ENCODE measurements around the gene ACP1.
A peak's percentile ranks its signal among the peaks of the same experiment; 100 is the strongest.

Gene ACP1

GRCh38 chr2:264493-265468 lies at the start of gene ACP1:
Gene ACP1 (plus strand): TSS chr2:264947. CDS start chr2:264965, 18 bp downstream.
- peak; percentile 97 for DNase-seq (ENCODE audit: low spot score)

GRCh38 chr2:216068-216467 lies 48.7 kb upstream of the ACP1 start:
- no peak for DNase-seq (ENCODE audit: low spot score)

- DNase-seq (ENCODE audit: low spot score): no peak
Observed at GRCh38 chr2:223451-223850, 41.3 kb upstream of the ACP1 start.

GRCh38 chr2:223971-224760 lies 40.6 kb upstream of the ACP1 start:
- no peak for DNase-seq (ENCODE audit: low spot score)

- no peak for DNase-seq (ENCODE audit: low spot score)
Observed at GRCh38 chr2:228115-228514, 36.6 kb upstream of the ACP1 start.

DNA sequence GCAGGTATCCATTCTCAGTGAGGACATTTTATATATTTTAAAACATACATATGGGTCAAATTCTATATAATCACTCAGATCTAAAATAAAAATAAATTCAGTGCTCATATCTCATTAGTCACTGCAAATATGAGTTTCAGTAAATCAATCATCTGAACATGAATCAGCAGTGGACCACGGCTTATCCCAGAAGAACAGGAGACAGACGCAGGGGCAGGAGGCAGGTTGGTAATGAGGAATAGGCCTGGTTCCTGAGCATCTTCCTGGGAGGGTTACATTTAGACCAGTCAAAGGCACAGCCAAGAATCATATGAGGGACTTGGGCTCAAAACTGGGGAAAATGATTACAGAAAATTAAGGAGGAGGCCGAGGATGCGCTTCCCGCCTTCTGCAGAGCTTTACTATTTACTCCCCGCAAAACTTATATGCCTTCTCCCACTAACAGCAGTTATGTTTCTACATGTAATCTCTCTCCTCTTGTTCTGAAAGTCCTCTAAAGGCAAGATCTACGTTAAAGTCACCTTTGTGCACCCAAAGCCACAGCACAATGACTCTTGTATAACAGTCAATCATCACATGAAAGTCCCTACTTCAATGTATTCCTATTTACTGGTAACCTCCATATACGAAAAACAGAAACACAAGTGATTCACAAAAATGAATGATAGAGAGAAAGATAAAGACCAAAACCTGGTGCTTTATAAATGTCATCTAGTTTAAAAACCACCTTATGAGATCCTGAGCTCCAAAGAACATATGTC lies 36.0 kb upstream of the ACP1 start:
- DNase-seq (ENCODE audit: low spot score): no peak

GRCh38 chr2:231521-232185 lies 33.1 kb upstream of the ACP1 start:
- DNase-seq (ENCODE audit: low spot score): peak; percentile 80

GRCh38 chr2:233030-233429 lies 31.7 kb upstream of the ACP1 start:
- DNase-seq (ENCODE audit: low spot score): no peak

GRCh38 chr2:234421-234820 lies 30.3 kb upstream of the ACP1 start:
- no peak for DNase-seq (ENCODE audit: low spot score)

DNA sequence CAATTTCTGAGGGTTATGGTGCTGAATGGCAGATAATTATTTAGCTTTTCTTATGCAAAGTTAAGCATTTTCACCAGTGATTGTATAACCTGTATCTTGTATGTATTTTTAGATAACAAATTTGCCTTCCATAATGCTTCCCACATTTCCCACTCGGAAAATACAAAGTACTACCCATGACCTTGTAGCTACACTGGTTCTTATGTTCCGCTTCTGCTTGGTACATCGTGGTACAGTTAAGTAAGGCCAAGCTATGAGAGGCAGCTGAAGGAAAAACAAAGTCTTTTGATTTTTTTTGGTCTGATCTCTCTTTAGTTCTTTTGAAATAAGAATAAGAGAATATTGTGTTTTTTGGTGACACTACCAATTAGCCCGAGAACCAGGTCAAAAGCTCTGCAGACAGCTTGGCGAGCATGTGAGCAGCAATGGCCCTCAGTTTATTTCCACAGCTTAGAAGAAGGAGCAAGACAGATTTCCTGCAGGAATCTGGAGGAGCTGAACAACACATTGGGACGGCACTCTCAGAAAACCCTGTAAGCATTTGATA lies 27.7 kb upstream of the ACP1 start:
- no peak for DNase-seq (ENCODE audit: low spot score)

- no peak for DNase-seq (ENCODE audit: low spot score)
Observed at GRCh38 chr2:237878-238277, 26.9 kb upstream of the ACP1 start.

DNA sequence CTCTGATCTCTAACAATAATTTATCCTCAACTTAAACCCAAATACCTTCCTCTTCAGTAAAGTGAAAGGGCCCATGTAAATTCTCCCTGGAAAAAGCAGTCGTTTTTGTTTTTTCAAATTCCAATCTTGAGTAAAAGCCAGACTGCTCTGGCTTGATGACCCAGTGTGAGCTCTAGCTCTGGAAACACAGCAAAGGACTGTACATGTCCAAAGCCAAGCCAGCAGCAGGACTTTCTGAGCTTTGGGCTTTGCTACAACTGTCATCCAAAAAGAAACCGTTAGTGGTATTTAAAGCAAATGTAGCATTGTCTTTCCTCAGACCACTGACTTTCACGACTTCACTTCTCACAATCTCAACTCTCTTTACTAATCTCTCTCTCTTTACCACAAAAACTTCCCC lies 26.3 kb upstream of the ACP1 start:
- DNase-seq (ENCODE audit: low spot score): no peak

DNA sequence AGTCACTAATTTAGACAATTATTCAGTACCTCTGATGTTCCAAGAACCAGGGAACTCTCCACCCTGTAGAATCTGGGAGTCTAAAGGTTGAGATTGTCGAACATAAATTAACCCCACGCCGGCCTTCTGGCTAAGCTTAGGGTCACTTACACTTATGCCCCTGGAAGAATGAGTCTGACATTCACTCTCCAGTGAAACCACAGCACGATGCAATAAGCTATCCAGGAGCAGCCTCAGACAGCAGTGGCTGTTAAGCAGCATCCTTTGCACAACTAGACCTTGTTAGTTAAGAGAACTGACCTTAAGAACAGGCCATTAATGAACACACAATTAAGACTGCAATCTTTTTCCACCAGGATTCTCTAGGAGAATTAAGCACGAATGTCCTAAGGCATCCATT lies 25.9 kb upstream of the ACP1 start:
- DNase-seq (ENCODE audit: low spot score): no peak

GRCh38 chr2:244547-244946 lies 20.2 kb upstream of the ACP1 start:
- DNase-seq (ENCODE audit: low spot score): no peak

DNA sequence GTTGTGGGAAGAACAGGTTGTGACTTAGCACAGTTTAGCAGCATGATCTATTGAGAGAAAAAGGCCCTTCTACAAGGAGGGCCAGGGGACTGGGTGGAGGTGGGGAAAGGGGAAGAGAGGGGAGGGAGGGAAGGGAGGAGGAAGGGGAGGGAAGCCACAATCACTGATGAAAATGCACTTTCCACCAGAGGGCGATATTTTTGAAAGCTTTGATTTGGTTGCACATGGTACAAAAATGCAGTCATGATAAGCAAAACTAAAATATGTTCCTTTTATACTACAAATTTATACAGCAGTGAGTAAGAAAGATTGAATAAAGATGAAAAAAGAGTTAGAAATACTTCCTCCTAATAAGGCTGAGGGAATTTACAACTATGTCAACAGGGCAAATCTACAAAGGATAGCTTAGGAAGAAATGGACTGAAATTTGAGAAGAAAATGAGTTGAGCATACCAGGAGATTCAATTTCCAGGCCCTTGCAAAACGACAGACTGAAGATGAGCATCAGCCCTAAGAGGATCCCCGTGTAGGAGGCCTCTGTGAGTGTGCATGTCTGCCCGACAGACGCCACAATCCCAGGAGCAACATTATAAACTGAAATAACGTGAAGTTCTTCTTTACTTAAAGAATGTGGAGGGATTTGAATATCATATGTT lies 18.1 kb upstream of the ACP1 start:
- DNase-seq (ENCODE audit: low spot score): no peak

- DNase-seq (ENCODE audit: low spot score): no peak
Observed at GRCh38 chr2:248724-249123, 16.0 kb upstream of the ACP1 start.

GRCh38 chr2:249538-250042 lies 15.2 kb upstream of the ACP1 start:
- DNase-seq (ENCODE audit: low spot score): no peak

- no peak for DNase-seq (ENCODE audit: low spot score)
Observed at GRCh38 chr2:252001-252602, 12.6 kb upstream of the ACP1 start.

DNA sequence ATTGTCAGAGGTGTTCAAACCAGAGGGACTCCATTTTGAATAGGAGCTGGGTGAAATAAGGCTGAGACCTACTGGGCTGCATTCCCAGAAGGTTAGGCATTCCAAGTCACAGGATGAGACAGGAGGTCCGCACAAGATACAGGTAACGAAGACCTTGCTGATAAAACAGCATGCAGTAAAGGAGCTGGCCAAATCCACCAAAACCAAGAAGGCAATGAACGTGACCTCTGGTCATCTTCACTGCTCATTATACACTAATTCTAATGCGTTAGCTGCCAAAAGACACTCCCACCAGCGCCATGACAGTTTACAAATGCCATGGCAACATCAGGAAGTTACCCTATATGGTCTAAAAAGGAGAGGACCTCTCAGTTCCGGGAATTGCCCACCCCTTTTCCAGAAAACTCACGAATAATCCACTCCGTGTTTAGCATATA lies 11.5 kb upstream of the ACP1 start:
- DNase-seq (ENCODE audit: low spot score): no peak

- DNase-seq (ENCODE audit: low spot score): peak; percentile 77
Observed at GRCh38 chr2:254241-254640, 10.5 kb upstream of the ACP1 start.
